HG03342 (cell line): Measurements from ENCODE around the gene RNASE13.
"Not testable (repeated sequence)": the region's sequence is repeated elsewhere in the genome, so short reads cannot be mapped to it uniquely, and the experiment has no call there.

ENCODE experiments used
- ATAC-seq: cut with Tn5 transposase; IDR thresholded peaks from one replicate; pipeline ENCODE4 v1.9.1; 2021; ENCODE audit warnings: mild to moderate bottlenecking, moderate library complexity; ENCODE audit not compliant: unreplicated experiment

The RNASE13 gene

GRCh38 chr14:21023817-21024584, 10.6 kb downstream of the RNASE13 start:
- ATAC-seq: no peak

- ATAC-seq: no peak
Measured at GRCh38 chr14:21023174-21023573, 11.4 kb downstream of the RNASE13 start.

DNA sequence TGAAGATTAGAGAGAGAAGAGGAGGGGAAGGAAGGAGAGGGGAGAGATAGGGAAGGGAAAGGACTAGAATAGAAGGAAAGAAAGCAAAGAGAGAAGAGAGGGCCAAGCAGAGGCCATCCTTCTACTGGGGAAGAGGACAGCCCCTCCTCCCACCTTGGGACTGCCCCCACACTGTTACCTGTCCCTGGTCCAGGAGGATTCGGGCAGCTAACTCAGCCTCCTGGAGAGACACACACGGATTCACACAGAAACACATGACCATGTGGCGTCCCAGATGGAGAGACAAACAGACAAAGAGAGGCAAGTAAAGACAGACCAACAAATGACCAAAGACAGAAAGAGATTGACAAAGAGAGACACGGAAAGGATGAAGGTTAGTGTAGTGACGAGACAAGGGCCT, 11.9 kb downstream of the RNASE13 start:
- no peak for ATAC-seq

GRCh38 chr14:21020977-21021545, 13.5 kb downstream of the RNASE13 start:
- no peak for ATAC-seq

DNA sequence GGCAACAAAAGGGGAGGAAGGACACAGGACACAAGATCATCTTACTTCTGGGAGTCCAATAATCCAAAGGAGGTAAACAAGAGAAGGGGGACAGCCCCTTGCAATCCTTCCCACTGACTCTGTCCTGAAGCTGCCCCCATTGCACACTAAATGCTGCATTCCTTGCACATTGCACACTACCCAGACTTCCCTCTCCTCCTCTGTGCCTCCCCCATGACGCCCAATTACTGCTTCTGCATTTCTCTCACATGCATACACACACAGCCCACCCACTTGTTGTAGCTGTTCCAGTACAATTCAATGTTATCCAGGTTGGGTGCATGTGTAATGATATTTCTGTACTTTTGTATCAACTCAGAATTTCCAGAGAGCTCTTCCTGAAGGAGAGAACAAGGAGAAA, 15.2 kb downstream of the RNASE13 start:
- ATAC-seq: no peak

- no peak for ATAC-seq
Measured at GRCh38 chr14:21018781-21019180, 15.8 kb downstream of the RNASE13 start.

GRCh38 chr14:21018286-21018685, 16.3 kb downstream of the RNASE13 start:
- ATAC-seq: no peak

- ATAC-seq: no peak
Measured at GRCh38 chr14:21017528-21018245, 16.9 kb downstream of the RNASE13 start.

DNA sequence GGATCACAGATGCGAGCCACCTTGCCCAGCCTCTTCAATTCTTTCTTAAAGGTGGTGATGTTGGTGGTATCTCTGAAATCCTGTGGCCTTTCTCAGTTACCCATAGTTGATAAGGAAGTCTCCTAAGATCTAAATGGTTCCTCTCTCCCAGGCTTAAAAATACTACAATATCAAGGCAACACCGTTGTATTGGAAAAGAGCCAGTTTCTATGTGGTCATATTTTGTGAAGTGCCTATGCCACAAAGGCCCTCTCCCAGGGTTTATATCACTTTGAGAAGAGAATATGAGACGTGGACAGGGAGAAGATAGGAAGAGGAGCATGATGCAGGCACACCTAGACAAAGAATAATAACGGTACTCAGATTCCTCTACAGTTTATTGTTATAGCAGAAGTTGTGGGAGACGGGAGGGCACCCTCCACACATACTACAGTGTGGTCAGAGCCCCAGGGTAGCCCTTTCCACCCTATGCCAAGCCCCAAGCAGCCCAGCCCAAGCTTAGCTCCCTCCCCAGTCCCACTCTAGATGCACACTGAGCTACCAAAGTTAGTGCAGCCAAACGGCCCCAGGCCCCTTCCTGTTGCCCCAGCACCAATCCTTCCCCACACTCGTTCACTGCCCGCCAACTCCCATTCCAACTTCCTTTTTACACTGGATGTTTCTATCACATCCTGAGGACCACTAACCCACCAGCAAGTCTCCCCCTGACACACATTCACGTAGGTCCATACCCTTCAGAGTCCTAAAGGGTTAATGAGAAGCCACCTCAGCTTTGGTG, 18.0 kb downstream of the RNASE13 start:
- ATAC-seq: no peak

DNA sequence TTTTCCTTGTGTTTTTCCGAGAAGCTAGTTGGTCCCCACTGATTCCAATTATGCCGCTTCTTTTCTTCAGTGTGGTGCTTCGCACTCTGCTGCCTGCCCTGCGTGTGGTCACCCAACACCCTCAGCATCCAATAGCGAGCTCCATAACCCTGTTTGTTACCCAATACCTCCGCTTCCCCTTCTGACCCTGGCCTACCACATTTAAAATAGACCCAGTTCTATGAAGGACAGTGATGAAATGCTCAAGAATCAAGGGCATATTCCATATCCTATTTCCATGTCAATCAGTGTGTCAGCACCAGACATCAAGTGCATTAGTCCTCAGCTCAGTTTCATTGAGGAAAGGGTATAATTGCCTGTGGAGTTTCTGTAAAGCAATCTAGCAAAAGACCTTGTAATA, 19.3 kb downstream of the RNASE13 start:
- ATAC-seq: no peak

- no peak for ATAC-seq
Measured at GRCh38 chr14:21014761-21015190, 19.8 kb downstream of the RNASE13 start.

DNA sequence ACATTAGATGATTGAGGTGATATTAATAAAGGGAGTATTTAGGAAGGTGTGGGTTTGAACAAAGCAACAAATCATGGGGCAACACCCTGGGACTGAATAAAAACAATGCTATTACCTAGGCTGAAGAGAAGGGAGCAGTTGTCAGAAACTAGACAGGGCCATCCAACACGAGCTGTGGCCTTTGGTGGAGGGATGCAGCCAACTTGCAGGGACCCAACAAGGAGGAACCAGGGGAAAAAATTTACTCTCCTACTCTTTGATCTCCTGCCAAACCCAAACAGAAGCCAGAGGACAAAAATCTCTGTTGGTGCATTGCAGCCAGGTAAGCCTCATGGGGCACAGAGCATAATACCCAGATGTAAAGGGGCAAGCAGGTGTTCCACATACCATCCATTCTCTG, 23.5 kb downstream of the RNASE13 start:
- ATAC-seq: no peak

DNA sequence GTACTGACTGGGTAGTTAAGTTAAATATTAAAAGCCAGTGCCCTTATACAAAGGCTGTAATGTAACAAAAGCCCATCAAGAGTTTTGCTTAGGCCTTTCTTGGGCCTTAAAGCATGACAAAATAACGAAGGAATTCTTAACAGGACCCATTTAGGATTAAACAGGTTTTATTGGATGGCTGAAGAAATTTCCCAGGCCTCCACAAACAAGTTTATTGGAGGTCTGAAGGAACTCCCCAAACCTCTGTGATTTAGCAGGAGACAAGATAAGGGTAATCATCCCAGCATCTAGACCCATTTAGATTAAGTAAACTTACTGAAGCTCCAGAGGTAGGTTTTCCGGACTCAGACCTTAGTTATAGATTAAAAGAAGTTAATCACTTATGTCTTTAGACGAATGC, 24.9 kb downstream of the RNASE13 start:
- ATAC-seq: not testable (repeated sequence)

GRCh38 chr14:21003788-21004346, 30.7 kb downstream of the RNASE13 start:
- ATAC-seq: no peak

- ATAC-seq: no peak
Measured at GRCh38 chr14:21001218-21001617, 33.4 kb downstream of the RNASE13 start.

GRCh38 chr14:20999591-20999990, 35.0 kb downstream of the RNASE13 start:
- ATAC-seq: no peak

GRCh38 chr14:20998674-20999366, 35.8 kb downstream of the RNASE13 start, which contains the start of gene SLC39A2:
Gene SLC39A2 (plus strand): TSS chr14:20999293. CDS start chr14:20999447, 154 bp downstream.
- no peak for ATAC-seq

GRCh38 chr14:20998139-20998538, 36.5 kb downstream of the RNASE13 start:
- ATAC-seq: no peak

- ATAC-seq: no peak
Measured at GRCh38 chr14:20997564-20997963, 37.0 kb downstream of the RNASE13 start.

- ATAC-seq: no peak
Measured at GRCh38 chr14:20997115-20997514, 37.5 kb downstream of the RNASE13 start.
